Measurements from ENCODE around the gene MOG.

Gene MOG

DNA sequence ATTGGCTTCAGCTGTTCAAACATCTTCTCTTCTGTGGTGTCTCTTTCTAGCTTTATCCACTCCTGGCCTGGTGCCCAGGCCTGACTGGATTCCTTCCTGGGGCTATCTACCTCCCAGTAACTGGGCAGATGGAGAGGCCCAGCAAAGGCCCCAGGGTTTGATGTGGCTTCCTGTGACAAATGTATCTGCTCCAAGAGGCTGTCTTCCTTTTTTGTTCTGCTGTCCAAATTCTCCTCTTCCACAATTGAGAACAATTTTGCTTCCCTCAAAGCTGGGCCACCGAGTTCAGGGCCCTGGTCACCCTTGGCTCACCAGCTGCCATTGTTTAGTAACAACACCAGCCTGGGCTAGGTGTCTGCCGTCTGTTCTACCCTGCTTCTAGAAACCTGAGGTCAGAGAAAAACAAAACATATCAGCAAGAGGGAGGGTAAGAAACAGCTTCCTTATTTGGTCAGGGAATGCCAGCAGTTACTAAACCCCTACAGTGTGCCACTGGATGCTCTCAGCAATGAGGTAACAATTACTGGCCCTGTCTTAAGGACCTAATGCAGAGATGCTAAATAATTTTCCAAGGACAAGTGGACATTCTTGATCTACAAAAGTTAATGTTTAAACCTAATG lies 20.2 kb downstream of the MOG start:
- no peak for ATAC-seq

DNA sequence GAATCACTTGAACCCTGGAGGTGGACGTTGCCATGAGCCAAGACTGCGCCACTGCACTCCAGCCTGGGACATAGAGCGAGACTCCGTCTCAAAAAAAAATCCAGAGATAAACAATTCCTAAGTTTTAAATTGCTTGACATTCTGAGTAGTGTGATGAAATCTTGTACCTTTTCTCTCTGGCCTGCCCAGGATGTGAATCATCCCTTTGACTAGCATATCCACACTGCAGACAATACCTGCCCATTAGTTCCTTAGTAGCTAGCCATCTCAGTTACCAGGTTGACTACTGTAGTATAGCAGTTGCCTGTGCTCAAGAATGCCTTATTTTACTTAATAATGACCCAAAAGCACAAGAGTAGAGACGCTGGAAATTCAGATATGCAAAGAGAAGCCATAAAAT lies 21.2 kb downstream of the MOG start:
- no peak for ATAC-seq

GRCh38 chr6:29679962-29680361 lies 23.1 kb downstream of the MOG start:
- no peak for ATAC-seq

DNA sequence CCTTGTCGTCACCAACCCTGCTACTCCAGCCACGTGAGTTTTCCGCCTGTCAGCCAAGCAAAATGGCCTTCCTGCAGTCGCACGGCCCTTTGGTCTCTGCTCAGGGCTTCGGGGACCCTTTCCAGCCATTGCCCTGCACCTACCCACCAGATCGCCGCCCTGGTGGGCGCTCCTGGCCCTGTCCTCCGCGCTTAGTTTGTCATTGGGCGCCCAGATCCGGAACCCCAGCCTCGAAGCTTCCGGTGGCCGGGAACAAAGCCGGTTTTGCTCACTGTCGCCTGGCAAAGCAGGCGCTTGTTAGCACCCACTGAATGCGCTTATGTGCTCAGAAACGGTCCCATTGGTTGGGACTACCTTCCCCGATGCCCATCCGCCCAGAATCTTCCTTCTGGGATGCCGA lies 23.5 kb downstream of the MOG start:
- no peak for ATAC-seq

DNA sequence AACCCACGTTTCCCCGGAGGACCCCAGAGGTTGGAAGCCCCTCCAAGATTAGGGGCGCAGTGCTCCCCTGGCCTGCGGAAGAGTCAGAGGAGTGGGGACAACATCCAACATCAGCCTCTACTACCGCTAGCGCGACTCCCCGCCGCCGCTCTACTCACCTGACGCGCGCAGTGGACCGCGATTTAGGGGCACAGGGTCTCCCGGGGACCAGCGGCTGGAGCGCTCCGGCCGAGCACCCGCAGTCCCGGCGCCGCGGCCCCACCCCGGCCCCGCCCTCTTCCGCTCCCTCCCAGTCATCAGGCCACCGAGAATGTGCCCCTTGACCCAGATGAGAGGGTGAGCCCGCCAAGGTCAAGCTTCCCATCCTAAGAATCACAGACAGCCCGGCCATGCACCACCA lies 24.0 kb downstream of the MOG start, which contains the start of gene ZFP57:
Gene ZFP57, minus strand, starts transcription at position 249 of the 400 bp plus-strand sequence. CDS start 4,149 bp downstream, outside the sequence.
- no peak for ATAC-seq

DNA sequence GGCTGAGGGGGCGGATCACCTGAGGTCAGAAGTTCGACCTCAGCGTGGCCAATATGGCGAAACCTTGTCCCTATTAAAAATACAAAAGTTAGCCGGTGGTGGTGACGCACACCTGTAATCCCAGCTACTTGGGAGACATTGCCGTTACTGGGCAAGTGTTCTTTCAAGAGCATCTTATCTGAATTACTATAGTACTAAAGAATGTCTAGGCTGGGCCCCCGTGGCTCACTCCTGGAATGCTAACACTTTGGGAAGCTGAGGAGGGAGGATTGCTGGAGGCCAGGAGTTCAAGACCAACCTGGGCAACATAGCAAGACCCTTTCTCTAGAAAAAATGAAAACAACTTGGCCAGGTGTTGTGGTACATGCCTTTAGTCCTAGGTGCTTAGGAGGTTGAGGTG lies 24.9 kb downstream of the MOG start:
- no peak for ATAC-seq

DNA sequence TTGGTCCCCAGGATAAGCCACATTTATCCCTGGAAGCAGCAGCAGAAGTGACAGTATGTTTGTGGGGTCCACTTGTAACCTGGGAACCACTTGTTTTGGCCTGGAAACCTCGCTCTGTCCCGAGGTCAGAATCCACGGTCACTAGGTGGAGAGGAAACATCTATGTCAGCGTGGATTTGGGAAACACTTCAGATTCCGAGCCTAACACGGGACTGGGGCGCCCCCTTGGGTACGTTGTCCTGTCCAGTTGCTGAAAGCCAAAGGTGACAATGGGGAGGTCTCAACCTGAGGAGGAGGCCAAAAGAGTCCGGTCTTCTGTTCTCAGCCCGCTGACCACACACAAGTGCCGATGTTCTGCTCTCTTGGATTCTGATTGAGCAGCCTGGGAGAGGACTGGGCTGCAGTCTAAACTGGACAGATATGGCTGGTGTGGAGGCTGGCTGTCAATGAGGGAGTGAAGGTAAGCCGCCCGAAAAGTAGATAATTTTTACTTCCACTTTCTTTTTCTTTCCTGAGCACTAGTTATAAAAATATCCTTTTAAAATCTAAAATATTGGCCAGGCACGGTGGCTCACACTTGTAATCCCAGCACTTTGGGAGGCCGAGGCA lies 28.9 kb downstream of the MOG start:
- no peak for ATAC-seq

DNA sequence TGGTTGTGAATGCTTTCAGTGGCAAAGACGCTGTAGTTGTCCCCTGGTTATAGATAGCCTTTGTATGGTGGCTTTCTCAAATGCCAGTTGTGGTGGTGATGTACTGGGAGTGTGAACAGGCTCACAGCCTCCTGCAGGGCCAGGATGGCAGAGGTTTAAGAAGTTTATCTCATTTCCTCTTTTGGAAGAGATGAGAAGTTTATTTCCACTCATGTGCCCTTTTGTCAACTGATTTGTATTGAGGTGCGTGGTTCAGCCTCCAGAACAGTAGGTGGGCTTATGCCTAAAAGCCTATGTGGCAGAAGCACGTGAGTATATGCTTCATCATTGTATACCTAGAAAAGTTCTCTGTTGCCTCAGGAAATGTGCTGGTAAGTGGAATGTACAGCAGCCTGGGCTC lies 37.7 kb downstream of the MOG start:
- no peak for ATAC-seq

- ATAC-seq, result peak in 1 of 2 donors; percentile 41
These were observed 39.5 kb downstream of the MOG start for GRCh38 chr6:29696147-29697125.

- peak; percentile 75 to 89 for ATAC-seq
These were observed 45.7 kb downstream of the MOG start for GRCh38 chr6:29702519-29703103.

GRCh38 chr6:29705389-29706231 lies 48.7 kb downstream of the MOG start:
- no peak for ATAC-seq

DNA sequence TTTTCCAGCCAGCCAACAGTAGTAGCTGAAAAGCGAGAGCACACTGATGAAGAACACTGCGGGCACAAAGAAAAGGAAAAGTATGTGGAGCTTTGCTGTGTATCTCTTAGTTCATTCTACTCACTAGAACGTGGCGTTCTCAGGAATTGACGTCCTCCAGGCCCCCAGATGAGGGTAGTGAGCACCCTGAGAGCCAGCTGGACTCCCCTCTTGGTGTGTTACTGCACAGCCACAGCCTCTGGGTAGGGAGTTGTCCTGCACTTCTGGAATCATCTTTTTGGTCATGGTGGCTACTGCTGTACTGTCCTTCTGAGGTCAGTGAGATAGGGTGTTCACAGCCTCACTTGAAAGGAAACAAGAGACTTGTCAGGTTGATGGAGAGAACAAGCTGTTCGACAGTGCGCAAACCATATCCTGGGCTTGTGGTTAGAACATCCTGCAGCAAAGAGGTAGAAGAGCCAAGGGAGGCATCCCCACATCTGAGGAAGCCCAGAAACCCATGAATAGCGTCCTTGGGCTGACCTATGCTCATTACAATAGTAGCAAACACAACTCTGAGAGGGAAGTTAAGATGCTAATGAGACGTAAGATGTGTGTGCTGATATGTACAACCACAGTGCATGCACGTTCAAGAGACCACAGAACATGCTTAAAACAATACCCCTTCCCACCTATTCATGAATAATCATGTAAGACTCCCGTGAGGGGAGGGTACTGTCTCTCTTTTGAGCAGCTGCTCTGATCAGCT lies 51.7 kb downstream of the MOG start:
- peak; percentile 81 to 91 for ATAC-seq

- ATAC-seq, result peak; percentile 10 to 14
These were observed 52.3 kb downstream of the MOG start for GRCh38 chr6:29709188-29709587.

GRCh38 chr6:29710281-29710941 lies 53.5 kb downstream of the MOG start:
- no peak for ATAC-seq

DNA sequence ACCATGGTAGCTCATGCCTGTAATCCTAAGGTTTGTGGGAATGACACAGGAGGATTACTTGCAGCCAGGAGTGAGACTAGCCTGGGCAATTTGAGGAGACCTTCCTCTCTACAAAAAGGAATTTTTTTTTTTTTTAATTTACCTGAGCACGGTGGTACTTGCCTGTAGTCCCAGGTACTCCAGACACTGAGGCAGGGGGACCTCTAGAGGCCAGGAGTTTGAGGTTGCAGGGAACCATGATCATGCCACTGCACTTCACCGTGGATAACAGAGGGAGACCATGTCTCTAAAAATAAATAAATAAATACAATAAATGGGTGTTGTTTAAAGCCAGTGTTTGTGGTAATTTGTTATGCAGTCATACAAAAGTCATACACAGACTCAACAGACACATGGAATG lies 64.0 kb downstream of the MOG start:
- ATAC-seq, result no peak

All from activated CD4-positive, CD25-positive, alpha-beta regulatory T cell treated with anti-CD3 and anti-CD28 coated beads, Interleukin-2, amount 50 U/mL, for 24 hours (primary cell).